ENCODE measurements around the gene ATG7. TPM values are rescaled to one million over a fixed set of nuclear protein-coding genes. Genes with fewer than 3 reads are reported as not detected.

Gene ATG7
- total RNA-seq, 6 experiments from 2014 or later, result 44.5 to 53.0 (median 49.3) TPM

GRCh38 chr3:11306817-11307589 lies 34.8 kb downstream of the ATG7 start:
- no peak for TF ChIP-seq CTCF (IDR thresholded peaks at IDR 0.05)
- no peak overlapping the region for H3K27ac Mint-ChIP-seq
- peaks cover 61% of the 10 kb centered on the region for H3K36me3 Mint-ChIP-seq (ENCODE audit: low read depth)
- H3K9me3 Mint-ChIP-seq, result no peaks in the 10 kb centered on the region
- peaks cover 24% of the 10 kb centered on the region for H3K4me1 Mint-ChIP-seq (ENCODE audit: low read depth)
- H3K27me3 Mint-ChIP-seq (ENCODE audit: insufficient read depth), result no peaks in the 10 kb centered on the region
- no peak for DNase-seq
- H3K4me3 Mint-ChIP-seq, result no peak overlapping the region

GRCh38 chr3:11307830-11308432 lies 35.7 kb downstream of the ATG7 start:
- H3K27me3 Mint-ChIP-seq (ENCODE audit: insufficient read depth), result no peaks in the 10 kb centered on the region
- peaks cover 53% of the 10 kb centered on the region for H3K36me3 Mint-ChIP-seq (ENCODE audit: low read depth)
- H3K27ac Mint-ChIP-seq, result no peak overlapping the region
- no peak for DNase-seq
- H3K4me3 Mint-ChIP-seq, result no peak overlapping the region
- H3K9me3 Mint-ChIP-seq, result no peaks in the 10 kb centered on the region
- no peak for TF ChIP-seq CTCF (IDR thresholded peaks at IDR 0.05)
- peaks cover 24% of the 10 kb centered on the region for H3K4me1 Mint-ChIP-seq (ENCODE audit: low read depth)

- TF ChIP-seq CTCF (IDR thresholded peaks at IDR 0.05), result no peak
- DNase-seq, result no peak
- H3K27me3 Mint-ChIP-seq (ENCODE audit: insufficient read depth), result no peaks in the 10 kb centered on the region
- H3K36me3 Mint-ChIP-seq (ENCODE audit: low read depth), result peaks cover 54% of the 10 kb centered on the region
- peaks cover 17% of the 10 kb centered on the region for H3K4me1 Mint-ChIP-seq (ENCODE audit: low read depth)
- H3K4me3 Mint-ChIP-seq, result no peak overlapping the region
- H3K9me3 Mint-ChIP-seq, result no peaks in the 10 kb centered on the region
- no peak overlapping the region for H3K27ac Mint-ChIP-seq
Observed at GRCh38 chr3:11310258-11310657, 38.1 kb downstream of the ATG7 start.

- TF ChIP-seq CTCF (IDR thresholded peaks at IDR 0.05), result no peak
- Mint-ChIP-seq H3K9me3 (no peaks in the 10 kb centered on the region), H3K4me1 (ENCODE audit: low read depth) (no peaks in the 10 kb centered on the region), H3K27ac (no peak overlapping the region), H3K36me3 (ENCODE audit: low read depth) (peaks cover 52% of the 10 kb centered on the region), H3K27me3 (ENCODE audit: insufficient read depth) (no peaks in the 10 kb centered on the region), H3K4me3 (no peak overlapping the region)
- DNase-seq, result no peak
Observed at GRCh38 chr3:11312166-11312565, 40.0 kb downstream of the ATG7 start.

- no peak for DNase-seq
- Mint-ChIP-seq H3K36me3 (ENCODE audit: low read depth) (peaks cover 58% of the 10 kb centered on the region), H3K4me1 (ENCODE audit: low read depth) (no peaks in the 10 kb centered on the region), H3K9me3 (no peaks in the 10 kb centered on the region), H3K27me3 (ENCODE audit: insufficient read depth) (no peaks in the 10 kb centered on the region), H3K4me3 (no peak overlapping the region), H3K27ac (no peak overlapping the region)
- TF ChIP-seq CTCF (IDR thresholded peaks at IDR 0.05), result no peak
Observed at GRCh38 chr3:11317300-11317699, 45.1 kb downstream of the ATG7 start.
